CD4-positive, alpha-beta T cell treated with Interleukin-15 for 4 hours (primary cell): Measurements from ENCODE around the gene OCIAD2.
A peak's percentile ranks its signal among the peaks of the same experiment; 100 is the strongest.
"Not testable (repeated sequence)": the region's sequence is repeated elsewhere in the genome, so short reads cannot be mapped to it uniquely, and the experiment has no call there.

Experiments used
- DNase-seq: peaks from one replicate; pipeline ENCODE4 v3.0.0-alpha.2; 2020; ENCODE audit warnings: low spot score

The OCIAD2 gene

GRCh38 chr4:48906206-48907173 is at the start of gene OCIAD2:
TSS of gene OCIAD2 (minus strand) at chr4:48906774. CDS start at chr4:48904549, 2,225 bp downstream.
- DNase-seq = peak; percentile 87

- DNase-seq = no peak
These were observed 47.7 kb upstream of the OCIAD2 start for GRCh38 chr4:48954314-48954713.

GRCh38 chr4:48949518-48950219 is 43.1 kb upstream of the OCIAD2 start:
- DNase-seq = no peak

GRCh38 chr4:48949086-48949485 is 42.5 kb upstream of the OCIAD2 start:
- DNase-seq = no peak

- no peak for DNase-seq
These were observed 41.2 kb upstream of the OCIAD2 start for GRCh38 chr4:48947731-48948130.

GRCh38 chr4:48945981-48946380 is 39.4 kb upstream of the OCIAD2 start:
- no peak for DNase-seq

- peak; percentile 25 for DNase-seq
These were observed 38.2 kb upstream of the OCIAD2 start for GRCh38 chr4:48944756-48945241.

GRCh38 chr4:48944252-48944651 is 37.7 kb upstream of the OCIAD2 start:
- no peak for DNase-seq

- no peak for DNase-seq
These were observed 36.8 kb upstream of the OCIAD2 start for GRCh38 chr4:48943387-48943786.

- DNase-seq = no peak
These were observed 33.2 kb upstream of the OCIAD2 start for GRCh38 chr4:48939785-48940184.

GRCh38 chr4:48938831-48939230 is 32.3 kb upstream of the OCIAD2 start:
- no peak for DNase-seq

GRCh38 chr4:48937033-48937432 is 30.5 kb upstream of the OCIAD2 start:
- no peak for DNase-seq

GRCh38 chr4:48931459-48931858 is 24.9 kb upstream of the OCIAD2 start:
- no peak for DNase-seq

GRCh38 chr4:48930654-48931053 is 24.1 kb upstream of the OCIAD2 start:
- no peak for DNase-seq

- DNase-seq = no peak
These were observed 17.8 kb upstream of the OCIAD2 start for GRCh38 chr4:48924416-48924815.

GRCh38 chr4:48923065-48923464 is 16.5 kb upstream of the OCIAD2 start:
- not testable (repeated sequence) for DNase-seq

- DNase-seq = no peak
These were observed 7.7 kb upstream of the OCIAD2 start for GRCh38 chr4:48914311-48914710.

GRCh38 chr4:48913346-48913745 is 6.8 kb upstream of the OCIAD2 start:
- no peak for DNase-seq

GRCh38 chr4:48912349-48912748 is 5.8 kb upstream of the OCIAD2 start:
- DNase-seq = no peak

GRCh38 chr4:48910511-48910910 is 3.9 kb upstream of the OCIAD2 start:
- DNase-seq = no peak

GRCh38 chr4:48909697-48910096 is 3.1 kb upstream of the OCIAD2 start:
- peak; percentile 37 for DNase-seq

GRCh38 chr4:48908687-48909086 is 2.1 kb upstream of the OCIAD2 start:
- no peak for DNase-seq
